ENCODE results near the gene SIRT2.

- TF ChIP-seq CTCF (IDR thresholded peaks at IDR 0.05) (no peak), POLR2A (IDR thresholded peaks at IDR 0.05) (no peak)
Observed at GRCh38 chr19:38842439-38843174, 56.8 kb downstream of the SIRT2 start.
